Fibroblast of skin of right biceps (primary cell): ENCODE measurements around the gene MRPL48.

ENCODE experiments used
- DNase-seq: peaks from one replicate; pipeline ENCODE4 v3.0.0-alpha.2; 2013

The MRPL48 gene

GRCh38 chr11:73907191-73907590 is 119.5 kb downstream of the MRPL48 start:
- DNase-seq: peak; percentile 45

- no peak for DNase-seq
Observed at GRCh38 chr11:73912026-73912425, 124.4 kb downstream of the MRPL48 start.

GRCh38 chr11:73913472-73913871 is 125.8 kb downstream of the MRPL48 start:
- DNase-seq: no peak

DNA sequence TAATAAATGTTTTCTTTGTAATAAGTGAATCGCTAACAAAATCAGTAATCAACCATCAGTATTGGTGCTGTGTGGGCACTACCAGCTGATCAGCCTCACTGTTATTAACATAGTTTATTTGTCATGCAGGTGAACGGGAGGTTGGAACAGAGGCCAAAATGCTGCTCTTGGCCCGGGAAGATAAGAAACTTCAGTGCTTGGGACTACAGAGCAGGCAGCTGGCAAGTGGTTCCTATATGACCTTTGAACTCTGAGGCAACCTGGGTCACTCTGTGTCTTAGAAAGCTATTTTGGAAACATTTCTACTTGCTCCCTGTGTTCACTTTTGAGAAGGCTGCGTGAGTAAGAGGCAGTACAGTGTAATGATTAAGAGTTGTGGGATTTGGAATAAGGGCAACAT is 126.6 kb downstream of the MRPL48 start:
- DNase-seq: no peak
